Stimulated activated CD4-positive, alpha-beta T cell treated with anti-CD3 and anti-CD28 coated beads, Interleukin-4, amount 100 ng/mL, for 48 hours (primary cell): ENCODE measurements around the gene IDH2.
A peak's percentile ranks its signal among the peaks of the same experiment; 100 is the strongest.

ENCODE experiments used
- DNase-seq, 2 donors: peaks; one replicate each; pipeline ENCODE4 v3.0.0-alpha.2; 2020; ENCODE audit warnings: low read depth in 2 of 2

The IDH2 gene

DNA sequence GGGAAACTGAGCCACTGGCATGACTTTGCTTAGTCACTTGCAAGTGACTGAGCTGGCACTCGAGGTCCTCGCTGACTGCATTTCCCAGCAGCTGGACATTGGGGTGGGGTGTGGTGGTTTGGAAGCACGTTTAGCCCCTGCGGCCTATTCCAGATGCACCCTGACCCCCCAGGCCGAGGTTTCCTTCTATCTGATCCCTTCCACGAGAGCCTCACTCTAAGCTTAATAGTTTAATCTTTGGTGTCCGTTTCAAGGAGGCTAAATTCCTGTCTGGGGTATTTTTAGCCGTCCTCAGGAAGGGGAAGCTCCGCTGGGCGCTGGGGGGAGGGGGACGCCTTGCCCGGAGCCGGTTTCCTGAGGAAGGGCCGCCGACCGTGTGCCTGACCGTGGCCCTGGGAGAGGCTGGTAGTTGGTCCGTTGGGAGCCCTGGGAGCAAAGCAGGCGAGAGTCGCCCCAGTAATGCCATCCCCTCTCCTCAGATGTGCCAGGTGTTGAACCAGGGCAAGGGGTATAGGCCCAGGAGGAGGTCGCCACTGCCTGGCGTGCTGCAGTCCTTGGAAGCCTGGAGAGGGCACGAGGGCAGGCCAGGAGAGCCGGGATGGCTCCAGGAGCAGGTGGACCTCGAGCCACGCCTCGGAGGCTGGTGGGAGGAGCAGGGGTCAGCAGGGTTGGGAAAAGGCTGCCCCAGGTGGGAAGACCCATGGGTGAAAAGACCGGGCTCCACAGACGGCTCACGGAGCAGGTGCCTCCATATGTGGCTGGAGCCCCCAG is 37.2 kb downstream of the IDH2 start:
- DNase-seq, result no peak

DNA sequence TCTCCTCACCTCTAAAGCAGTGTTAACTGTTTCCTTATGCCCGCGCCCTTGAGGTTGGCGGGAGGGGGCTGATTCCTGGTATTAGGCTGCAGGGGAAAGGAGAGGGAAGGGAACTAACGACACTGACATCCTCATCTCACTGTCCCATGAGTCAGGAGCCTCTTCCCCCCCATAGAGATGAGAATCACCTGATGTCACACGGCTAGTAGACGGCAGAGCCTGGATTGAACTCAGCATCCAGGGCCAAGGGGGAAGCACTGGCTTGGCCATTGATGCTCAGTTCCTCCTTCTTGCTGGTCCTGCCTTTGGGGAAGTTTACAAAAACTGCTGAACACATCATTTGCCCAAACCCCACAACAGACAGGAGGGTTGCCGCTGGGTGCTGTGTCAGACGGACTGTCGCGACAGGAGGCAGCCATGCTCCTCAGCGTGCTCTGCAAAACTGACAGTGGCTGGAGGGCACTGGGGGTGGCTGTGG is 38.5 kb downstream of the IDH2 start:
- DNase-seq, result no peak

DNA sequence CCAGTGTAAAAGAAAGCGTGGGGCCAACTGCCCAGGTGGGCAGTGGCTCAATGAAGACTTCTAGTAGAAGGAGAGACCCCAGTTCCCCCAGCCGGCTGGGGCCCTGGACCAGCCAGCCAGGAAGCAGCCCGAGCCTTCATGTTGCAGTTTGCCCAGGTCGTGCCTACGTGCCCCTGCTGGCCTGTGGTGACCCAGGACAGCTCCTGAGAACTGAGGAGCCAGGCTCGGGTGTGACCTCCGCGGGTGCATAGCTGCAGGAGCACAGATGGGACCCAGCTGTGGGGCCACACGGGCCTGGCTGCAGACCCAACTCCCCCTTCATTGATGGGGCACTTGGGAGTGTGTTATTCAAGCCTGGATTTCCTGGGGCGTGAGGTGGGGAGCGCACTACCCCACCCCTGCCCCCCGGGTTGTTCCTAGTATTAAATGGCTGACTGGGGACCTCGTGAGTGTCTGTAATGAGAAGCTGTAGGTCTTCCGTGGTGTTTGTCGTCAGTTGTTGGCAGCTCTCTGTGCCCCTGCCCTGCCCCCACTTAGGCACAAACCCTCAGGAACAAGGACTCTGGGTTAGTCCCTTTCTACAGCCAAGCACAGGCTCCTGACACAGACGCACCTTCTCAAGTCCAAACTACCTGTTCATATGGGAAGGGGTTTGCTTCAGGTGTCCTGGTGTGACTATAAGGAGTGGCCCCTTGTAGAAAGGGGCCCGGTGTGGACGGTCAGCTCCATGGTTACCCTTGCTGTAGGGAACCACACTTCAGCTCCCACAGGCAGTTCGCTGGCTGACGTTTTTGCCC is 39.1 kb downstream of the IDH2 start:
- no peak for DNase-seq

DNA sequence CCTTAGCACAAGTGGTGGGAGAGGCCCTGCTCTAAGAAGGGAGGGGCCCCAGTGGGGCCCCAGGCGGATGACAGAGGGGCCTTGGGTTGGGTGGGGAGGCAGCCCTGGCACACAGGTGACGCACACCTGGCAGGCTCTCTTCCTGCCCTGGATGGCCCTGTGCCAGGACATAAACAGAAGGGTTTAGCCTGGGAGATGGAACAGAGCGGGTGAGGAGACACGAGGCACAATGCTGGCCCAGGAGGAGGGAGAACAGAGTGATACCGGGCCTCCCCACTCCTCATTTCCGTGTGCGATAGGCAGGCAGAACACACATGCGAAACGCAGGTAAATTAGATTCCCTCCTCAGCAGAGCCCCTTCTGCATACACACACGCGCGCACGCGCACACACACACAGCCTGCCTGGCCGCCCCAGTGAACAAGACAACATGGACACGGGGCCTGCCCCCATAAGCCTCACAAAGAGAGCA is 39.8 kb downstream of the IDH2 start:
- DNase-seq, result no peak

DNA sequence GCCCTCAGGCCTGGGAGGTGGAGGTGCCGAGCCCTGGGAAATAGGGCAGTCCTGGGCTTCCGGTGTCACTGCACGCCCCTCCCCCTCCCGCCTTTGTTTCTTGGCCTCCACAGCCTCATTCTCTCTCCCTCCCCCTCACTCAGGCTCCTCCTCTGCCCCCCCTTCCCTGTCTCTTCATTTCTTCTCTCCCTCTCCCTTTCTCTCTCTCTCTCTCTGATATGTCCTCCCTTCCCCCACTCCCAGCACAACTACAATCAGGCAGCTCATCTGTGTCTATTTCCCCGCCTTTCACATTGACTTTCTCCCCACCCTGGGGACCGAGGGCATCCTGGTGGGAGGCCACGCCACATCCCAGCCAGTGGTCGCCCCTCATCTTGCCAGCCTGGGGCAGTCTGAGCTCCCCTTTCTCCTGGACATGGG is 40.2 kb downstream of the IDH2 start:
- peak; percentile 30 to 32 for DNase-seq

DNA sequence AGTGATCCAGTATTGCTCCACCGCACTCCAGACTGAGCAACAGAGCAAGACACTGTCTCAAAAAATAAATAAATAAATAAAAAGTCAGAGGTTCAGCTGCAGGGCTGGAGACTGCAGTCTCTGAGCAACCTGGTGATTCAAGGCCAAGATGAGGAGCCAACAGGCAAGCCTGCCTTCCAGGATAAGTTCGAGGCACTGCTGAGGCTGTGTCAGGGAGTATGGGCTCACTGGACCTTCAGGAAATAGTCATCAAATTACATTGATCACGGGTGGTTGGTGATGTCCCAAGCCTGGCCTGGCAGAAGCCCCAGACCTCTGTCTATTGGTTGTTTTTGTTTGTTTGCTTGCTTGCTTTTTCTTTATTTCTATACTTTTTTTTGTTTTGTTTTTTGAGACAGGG is 41.5 kb downstream of the IDH2 start:
- no peak for DNase-seq

DNA sequence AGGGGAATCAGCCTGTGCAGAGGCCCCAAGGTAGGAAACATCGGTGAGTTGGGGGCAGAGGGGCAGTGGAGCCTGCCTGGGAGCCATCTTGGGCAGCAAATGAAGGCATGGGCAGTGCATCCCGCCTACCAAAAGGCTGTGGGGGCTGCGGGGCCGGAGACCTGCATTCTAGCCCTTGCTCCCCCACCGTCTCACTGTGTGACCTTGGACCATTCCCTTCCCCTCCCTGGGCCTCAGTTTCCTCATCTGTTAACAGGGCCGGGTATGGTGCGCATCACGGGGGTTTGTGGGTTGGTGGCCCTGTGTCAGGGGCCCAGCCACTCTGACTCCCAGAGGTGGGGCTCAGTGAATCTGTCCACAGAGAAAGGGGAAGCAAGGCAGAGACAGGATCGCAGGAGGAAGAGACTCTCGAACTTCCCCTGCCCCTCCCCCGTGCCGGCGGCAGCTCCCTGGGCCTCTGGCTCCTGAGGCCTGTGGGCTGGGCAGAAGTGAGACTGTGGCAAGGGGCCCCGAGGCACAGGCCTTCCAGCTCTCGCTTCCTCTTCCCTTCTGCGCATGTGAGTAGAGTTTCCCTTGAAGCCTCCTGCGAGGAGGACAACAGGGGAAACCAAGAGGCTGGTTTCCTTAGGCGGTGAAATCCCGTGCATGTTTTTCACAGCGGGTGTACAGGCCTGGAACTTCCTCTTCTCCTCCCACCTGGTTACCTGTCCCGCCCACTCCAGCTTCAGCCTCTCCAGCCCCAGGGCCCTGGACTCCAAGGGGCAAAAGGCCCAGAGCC is 42.9 kb downstream of the IDH2 start:
- DNase-seq, result peak; percentile 69 to 81

DNA sequence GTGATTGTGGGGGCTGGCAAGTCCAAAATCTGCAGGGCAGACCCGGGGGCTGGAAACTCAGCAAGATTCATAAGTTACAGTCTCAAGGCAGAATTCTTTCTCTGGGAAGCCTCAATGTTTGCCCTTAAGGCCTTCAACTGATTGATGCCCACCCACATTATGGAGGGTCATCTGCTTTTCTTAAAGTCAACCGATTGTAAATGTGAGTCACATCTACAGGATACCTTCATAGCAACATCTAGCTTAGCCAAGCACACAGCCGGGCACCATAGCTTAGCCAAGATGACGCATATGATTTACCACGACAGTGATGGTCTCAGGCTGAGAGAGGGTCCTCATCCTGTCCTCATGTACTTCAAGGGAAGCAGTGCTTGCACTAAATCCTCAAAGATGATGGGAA is 43.5 kb downstream of the IDH2 start:
- no peak for DNase-seq

DNA sequence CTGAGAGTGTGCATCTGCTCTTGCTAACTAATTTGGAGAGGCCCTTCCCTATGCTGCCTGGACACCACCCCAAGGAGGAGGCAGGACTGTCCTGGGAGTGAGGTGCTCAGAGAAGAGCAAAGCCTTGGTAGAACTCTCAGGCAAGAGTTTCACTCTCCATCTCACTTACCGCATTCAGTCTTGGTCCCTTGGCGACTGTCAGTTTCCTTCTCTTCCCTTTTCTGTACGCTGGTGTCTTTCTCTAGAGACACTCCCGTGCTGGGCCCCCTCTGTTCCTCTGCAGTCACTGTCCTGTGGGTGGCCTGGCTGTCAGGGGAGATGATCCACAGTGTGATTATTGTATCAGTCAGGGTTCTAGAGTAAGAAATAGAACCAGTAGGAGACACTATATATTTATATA is 44.0 kb downstream of the IDH2 start:
- DNase-seq, result no peak

DNA sequence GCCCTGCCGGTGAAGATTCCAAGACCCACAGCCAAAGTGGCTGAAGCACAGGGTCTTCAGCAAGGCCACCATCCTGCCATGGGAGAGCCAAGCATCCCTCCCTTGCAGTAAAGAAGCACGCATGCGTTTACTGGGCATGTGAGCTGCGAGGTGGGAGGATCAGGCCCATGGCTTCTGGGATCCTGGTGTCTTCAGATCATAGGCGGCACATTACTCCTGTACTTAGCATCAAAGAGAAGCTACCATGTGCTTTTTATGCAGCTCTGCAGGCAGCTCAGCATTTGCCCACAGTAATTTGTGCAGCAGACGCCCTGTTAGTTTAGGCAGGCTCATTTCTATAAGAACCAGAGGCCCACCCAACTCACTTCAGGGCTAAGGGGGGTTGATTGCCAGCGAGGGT is 45.7 kb downstream of the IDH2 start:
- DNase-seq, result no peak

DNA sequence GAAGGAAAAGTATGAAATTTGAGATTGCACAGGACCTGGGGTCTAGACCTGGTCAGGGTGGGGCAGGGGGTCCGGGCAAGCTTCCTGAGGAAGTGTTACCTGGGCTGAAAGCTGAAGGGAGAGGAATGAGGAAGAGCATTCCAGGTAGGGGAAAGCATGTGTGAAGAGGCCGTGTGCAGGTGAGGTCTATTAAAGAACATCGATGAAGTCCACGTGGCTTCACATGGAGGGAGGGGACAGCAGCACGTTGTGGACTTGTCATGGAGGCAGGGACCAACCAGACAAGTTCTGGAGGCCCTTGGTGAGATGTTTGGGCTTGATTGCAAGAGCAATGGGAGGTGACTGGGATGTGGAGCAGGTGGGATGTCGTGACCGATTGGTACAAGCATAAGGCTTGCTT is 47.1 kb downstream of the IDH2 start:
- no peak for DNase-seq

DNA sequence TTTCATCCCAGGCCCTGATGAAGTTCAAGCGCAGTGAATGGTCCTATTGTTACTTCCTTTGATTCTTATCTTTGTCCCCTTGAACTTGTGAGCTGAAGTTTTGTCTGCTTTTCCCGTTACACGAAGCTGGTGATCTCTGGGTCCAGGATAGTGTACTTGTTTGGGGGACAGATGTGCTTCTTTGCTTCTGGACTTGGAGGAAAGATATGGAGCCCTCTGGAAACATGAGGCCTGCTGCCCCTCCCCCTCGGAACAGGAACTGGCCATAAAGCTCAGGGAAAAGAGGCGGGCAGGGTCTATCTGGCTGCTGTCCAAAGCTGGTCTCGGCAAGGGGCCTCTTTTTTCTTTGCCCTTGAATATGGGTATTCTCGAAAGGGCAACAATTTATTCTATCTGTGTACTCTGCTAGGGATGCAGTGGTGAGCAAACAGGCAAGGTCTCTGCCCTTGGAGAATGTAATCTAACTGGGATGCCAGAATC is 47.6 kb downstream of the IDH2 start:
- no peak for DNase-seq

DNA sequence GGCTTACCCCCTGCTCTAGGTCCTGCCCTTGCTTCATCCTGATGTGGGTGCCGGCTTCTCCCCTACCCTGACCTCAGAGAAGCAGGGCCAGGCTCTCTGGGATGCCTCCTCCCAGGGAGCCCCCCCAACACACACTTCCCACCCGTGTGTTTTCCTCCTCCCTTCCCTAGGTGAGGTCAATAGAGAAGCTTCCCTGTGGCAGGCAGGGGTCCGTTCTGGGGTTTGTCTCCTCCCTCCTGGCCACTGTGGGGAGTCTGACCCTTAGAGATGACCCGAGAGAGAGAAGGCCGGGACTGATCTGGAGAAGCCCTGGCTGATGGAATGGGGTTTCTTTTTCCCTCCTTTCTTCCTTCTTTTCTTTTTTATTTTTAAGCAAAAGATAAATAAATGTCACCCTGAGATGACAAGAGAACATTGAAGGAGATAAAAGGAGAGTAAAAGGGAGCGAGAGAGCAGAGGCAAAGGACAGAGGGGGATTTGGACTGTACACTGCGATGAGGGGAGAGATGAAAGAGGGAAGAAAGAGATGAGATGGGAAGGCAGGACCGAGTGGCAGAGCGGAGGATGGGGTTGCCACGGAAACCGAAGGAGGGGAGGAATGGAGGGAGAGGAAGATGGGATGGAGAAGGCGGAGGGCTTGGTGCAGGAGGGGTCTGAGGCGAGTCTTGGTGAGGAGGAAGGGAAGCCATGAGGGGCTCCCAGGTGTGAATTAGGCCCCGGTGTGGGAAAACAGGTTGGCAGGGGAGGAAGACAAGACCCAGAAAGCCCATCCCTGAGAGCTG is 48.4 kb downstream of the IDH2 start:
- no peak for DNase-seq

DNA sequence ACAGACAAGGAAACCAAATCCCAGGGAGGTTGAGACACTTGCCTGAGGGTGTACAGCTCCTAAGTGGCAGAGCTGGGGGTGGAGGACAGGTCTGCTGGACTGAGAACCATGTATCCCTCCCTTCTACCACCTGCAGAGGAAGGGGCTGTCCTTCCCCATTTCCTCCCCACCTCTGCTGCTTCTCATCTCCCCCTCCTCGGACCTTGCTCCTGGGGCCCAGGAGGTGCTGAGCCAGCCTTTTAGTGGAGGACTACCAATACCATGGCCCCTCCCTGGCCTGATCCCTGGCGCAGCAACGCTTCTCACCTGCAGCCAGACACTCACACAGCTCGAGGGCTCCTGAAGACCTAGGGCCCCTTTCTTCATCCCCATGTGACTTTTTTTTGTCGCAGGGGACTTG is 50.4 kb downstream of the IDH2 start:
- no peak for DNase-seq

DNA sequence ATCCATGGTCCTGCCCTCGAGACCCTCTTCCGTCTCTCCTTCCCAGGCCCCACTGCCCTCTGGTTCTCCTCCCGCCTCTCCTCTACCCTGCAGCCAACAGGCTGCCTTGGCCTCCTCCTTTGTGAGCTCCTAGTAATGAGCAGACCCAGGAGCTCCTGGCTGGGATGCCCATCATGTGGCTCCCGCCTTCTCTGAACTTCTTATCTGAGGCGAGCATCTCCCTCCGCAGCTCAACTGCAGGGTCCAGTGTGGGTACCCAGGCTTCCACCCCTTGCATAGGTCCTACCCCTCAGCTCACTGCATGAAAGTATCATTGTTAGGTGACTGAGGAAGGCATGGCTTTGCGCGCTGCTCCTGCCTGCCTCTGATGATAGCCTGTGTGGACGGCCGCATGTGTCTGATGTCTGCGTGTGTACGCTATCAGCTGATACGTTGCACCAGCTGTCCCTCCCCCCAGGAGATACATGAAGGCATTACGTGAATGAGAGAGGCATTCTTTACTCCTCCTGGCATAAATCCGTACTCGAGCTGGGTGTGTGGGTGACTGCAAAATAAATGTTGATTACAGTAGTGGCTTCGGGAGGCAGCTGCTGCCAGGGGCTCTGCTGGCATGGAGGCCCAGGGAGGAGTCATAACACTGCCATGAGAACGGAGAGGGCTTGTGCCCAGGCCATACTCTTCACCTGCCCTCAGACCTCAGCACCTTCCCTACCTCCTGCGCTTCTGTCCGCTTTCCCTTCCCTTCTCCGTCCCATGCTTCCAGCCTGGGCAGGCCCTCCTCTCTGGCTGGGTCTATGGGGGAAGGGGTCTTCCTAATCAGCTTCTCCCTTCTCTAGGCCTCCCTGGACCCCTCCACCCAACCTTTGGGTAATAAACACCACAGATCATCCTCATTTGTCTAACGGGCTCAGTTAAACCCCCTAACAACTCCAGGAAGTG is 52.3 kb downstream of the IDH2 start:
- no peak for DNase-seq

DNA sequence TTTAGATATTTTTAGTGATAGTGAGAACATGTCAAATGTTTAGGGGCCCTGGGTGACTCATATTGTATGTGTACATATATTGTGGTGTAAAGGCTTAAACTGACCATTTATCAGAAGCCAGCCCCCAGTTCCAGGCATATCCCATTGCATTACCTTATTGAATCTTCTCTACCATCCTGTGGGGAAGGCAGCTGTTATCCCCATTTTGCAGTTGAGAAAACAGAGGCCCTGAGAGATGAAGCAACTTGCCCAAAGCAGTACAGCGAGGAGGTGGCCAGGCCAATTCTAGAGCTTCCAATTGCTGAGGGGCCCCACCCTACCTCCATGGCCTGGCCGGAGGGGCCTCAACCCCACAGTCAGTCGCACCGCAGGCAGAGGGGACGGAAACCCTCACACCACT is 53.2 kb downstream of the IDH2 start:
- DNase-seq, result no peak

DNA sequence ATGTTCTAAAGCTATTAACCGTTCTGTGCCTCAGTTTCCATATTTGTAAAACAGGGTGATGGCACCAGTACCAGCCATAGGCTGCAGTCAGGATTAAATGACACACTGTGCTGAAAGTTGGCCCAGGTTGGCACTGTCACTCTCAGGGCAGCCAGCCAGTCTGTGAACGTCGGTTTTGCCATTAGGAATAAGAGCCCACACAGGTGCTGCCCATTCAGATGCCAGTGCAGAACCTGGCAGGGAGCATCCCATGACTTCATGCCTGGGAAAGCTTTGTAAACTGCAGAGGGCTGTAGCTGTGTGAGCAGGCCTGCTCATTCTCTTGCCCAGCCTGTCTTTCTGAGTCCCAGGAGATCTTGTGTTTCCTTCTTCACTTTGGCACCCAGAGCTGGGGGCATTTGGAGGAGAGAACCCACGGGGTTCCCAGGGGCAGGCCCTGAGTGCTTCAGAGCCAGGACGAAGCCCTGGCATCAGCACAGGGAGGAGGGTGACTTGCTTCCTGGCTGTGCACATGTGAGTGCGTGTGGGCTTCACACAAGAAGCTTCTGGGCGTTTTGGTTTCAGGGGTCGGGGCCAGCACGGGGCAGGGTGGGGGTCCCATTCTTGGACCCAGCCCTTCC is 54.2 kb downstream of the IDH2 start:
- no peak for DNase-seq

DNA sequence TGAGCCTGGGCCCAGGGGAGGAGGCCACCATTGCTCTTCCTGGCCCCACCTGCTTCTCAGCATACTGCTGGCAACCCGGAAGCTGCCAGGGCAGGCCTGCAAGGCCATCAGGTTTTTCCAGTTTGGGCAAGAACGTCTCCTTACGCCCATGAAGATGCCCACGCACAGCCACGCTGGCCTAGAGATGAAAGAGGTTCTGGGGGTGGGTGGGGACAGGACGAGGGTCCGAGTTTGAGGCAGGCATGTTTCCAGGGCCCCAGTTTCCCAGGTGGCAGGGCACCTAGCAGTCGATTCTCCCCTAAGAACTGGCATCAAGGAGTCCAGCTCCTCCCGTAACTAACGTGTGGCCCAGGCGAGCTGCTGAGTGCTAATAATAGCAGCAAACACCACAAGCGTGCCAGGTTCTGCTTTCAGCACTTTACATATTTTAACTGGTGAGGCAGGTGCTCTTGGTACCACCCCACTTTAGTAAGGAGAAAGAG is 55.3 kb downstream of the IDH2 start:
- no peak for DNase-seq

DNA sequence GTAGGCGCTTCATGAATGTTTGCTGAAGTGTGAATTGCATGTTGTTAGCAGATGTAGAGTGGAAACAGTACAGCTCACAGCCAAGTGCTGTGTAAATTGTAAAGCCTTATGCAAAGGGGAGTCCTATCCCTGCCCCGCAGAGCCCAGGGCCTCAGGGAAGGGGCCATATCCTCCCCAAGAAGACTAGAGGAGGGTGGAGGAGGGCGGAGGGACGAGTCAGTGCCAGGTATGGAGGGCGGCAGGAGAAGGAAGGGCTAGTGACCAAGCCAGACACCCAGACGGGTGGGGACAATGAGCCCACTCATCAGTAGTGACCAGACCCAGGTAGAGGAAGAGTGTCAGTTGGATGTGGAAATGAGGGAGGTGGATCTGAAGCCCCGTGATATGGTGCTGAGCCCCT is 56.0 kb downstream of the IDH2 start:
- no peak for DNase-seq
